HepG2 (cell line): Measurements from ENCODE around the gene ICAM3.

Experiments used
- CBX5 ChIP-seq: sonication (generic); formaldehyde crosslinking; IDR thresholded peaks from 2 replicates; pipeline ENCODE4 v1.4.0; 2020; ENCODE audit warnings: missing genetic modification reagents, borderline replicate concordance
- DPF2 ChIP-seq: sonication (generic); formaldehyde crosslinking; IDR thresholded peaks from 2 replicates; pipeline ENCODE4 v1.4.0; 2020; ENCODE audit warnings: mild to moderate bottlenecking, low read depth, missing genetic modification reagents, borderline replicate concordance
- LCORL ChIP-seq, 2 experiments: fragments of 450-650 bp in 1 of 2; sonication (generic) in 1 of 2; formaldehyde crosslinking in 1 of 2; IDR thresholded peaks; 2 replicates each; pipeline versions ENCODE4 v1.5.0 to v1.6.1; 2017 to 2020; ENCODE audit warnings: antibody characterized with exemption in 1 of 2, missing genetic modification reagents in 1 of 2
- MEIS2 ChIP-seq: sonication (generic); formaldehyde crosslinking; IDR thresholded peaks from 2 replicates; pipeline ENCODE4 v1.9.0; 2021; ENCODE audit warnings: mild to moderate bottlenecking, missing genetic modification reagents
- PCBP2 ChIP-seq: fragments of 200-400 bp; formaldehyde crosslinking; optimal IDR thresholded peaks from 2 replicates; pipeline ENCODE3; 2018; ENCODE audit warnings: low read length, low read depth; ENCODE audit not compliant: poor library complexity, severe bottlenecking
- TF ChIP-seq, protein P1 (sequence below): sonication (generic); IDR thresholded peaks from 2 replicates; pipeline ENCODE4 v1.6.1; 2016; ENCODE audit warnings: low read depth, borderline replicate concordance

DNA sequence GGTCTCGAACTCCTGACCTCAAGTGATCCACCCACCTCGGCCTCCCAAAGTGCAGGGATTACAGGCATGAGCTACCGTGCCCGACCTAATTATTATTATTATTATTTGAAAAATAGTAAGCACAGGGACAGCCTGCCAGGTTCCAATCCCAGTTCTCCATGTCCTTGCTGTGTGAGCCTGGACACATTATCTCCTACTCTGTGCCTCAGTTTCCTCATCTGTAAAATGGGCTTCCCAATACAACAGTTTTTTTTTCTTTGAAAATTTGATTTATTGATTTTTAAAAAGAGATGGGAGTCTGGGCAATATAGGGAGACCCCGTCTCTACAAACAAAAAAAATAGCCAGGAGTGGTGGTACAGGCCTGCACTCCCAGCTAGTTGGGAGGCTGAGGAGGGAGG is 33.1 kb downstream of the ICAM3 start:
- TF ChIP-seq LCORL (IDR thresholded peaks at IDR 0.05) = no peak
- TF ChIP-seq LCORL (CRISPR knock-in tag; IDR thresholded peaks at IDR 0.05) = no peak
- no peak for TF ChIP-seq CBX5
- TF ChIP-seq, protein P1, sequence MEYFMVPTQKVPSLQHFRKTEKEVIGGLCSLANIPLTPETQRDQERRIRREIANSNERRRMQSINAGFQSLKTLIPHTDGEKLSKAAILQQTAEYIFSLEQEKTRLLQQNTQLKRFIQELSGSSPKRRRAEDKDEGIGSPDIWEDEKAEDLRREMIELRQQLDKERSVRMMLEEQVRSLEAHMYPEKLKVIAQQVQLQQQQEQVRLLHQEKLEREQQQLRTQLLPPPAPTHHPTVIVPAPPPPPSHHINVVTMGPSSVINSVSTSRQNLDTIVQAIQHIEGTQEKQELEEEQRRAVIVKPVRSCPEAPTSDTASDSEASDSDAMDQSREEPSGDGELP = no peak
- no peak for TF ChIP-seq MEIS2 (CRISPR knock-in tag)
- no peak for TF ChIP-seq PCBP2
- TF ChIP-seq DPF2 (CRISPR knock-in tag) = no peak
